Activated CD8-positive, alpha-beta memory T cell treated with anti-CD3 and anti-CD28 coated beads, Interleukin-2, amount 10 ng/mL, durations not matched to agents 7 days and 5 days (primary cell): ENCODE measurements around the gene MED13L. TPM values are rescaled to one million over a fixed set of nuclear protein-coding genes. Genes with fewer than 3 reads are reported as not detected.

Experiments
- ATAC-seq: fragments of 150-1000 bp; cut with Tn5 transposase; one replicate; pipeline ENCODE4 v1.10.0; 2021; ENCODE audit warnings: moderate library complexity
- CTCF ChIA-PET: fragments of 350-600 bp; sonication (Branson Sonifier 250); formaldehyde crosslinking; loops from one replicate; lab custom pipeline; 2021; ENCODE audit warnings: antibody characterized with exemption; lab: Charles Lee
- DNase-seq: peaks from one replicate; pipeline ENCODE4 v3.0.0-alpha.2; 2020
- H3K27ac Mint-ChIP-seq: one replicate; pipeline ENCODE4 v1.8.0; 2021; ENCODE audit warnings: mild to moderate bottlenecking, mixed read lengths
- H3K27me3 Mint-ChIP-seq: one replicate; pipeline ENCODE4 v1.8.0; 2021; ENCODE audit warnings: mixed read lengths
- H3K36me3 Mint-ChIP-seq: one replicate; pipeline ENCODE4 v1.8.0; 2021; ENCODE audit warnings: mild to moderate bottlenecking, mixed read lengths
- H3K4me1 Mint-ChIP-seq: one replicate; pipeline ENCODE4 v1.8.0; 2021; ENCODE audit warnings: mixed read lengths
- H3K4me3 Mint-ChIP-seq: one replicate; pipeline ENCODE4 v1.8.0; 2021; ENCODE audit warnings: mild to moderate bottlenecking, moderate library complexity, mixed read lengths
- H3K9me3 Mint-ChIP-seq: one replicate; pipeline ENCODE4 v1.8.0; 2022; ENCODE audit warnings: low read depth, mixed read lengths
- total RNA-seq, 2 experiments: library from RNA; stranded (reverse); gene quantifications; one replicate each; pipeline ENCODE4 v1.2.3, GENCODE V29; 2021

Gene MED13L
- total RNA-seq, 2 experiments from 2014 or later = 65.1 to 74.4 TPM

DNA sequence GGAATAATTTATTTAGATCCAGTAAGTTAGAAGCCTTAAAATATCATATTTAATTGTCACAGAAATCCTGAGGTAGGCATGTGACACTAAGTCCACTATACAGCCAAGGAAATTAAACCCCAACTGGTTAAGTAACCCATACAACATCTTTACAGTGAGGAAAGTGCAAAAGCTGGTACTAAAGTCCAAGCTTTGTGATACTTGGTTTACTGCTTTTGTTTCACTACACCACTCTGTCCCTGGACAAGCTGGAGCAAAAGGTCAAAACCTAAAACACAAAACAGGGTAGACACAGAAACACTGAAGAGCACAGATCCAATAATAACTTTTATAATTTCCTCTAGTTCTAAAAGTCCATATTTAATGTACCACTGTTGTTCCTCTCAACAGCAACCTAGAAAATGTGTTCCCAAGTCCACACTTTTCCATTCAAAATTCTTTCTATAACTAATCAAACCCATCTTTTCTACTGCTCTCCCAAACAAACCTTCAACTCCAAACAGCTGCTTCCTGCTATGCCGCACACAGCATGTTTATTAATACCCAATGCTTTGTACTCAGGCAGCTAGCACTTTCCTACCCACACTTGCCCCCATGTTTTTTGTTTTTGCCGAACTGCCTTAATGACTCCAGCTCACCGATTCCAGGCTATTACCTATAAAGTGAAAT is 90.9 kb downstream of the MED13L start:
- H3K27ac Mint-ChIP-seq = peak overlapping the region; percentile 34
- H3K4me1 Mint-ChIP-seq = peaks cover 70% of the 10 kb centered on the region
- CTCF ChIA-PET = interaction anchor here (0.9 to 1.5 kb wide), 2 partner anchors 9 to 49 kb away, joined by 4 read pairs; no protein-coding TSS in a partner anchor
- no peaks in the 10 kb centered on the region for H3K27me3 Mint-ChIP-seq
- H3K9me3 Mint-ChIP-seq = no peaks in the 10 kb centered on the region
- H3K4me3 Mint-ChIP-seq = no peak overlapping the region
- no peak for DNase-seq
- no peak for ATAC-seq
- H3K36me3 Mint-ChIP-seq = peaks cover 1% of the 10 kb centered on the region

DNA sequence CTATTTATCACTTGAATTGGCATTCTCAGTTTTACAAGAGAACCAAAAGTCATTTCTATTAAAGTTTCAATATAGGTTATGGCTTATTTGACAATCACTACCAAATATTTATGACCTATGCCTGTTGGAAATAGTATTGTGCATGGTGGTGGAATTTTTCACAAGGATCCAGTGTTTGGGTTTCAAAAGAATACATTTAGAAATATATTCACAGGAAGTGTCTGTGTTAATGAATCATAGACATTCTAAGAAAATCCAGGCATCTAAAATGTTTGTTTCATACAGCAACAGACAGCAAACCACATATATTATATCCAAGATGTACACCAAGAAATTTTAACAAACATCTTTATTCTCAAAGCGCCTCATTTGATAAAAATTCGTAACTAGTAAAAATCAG is 92.7 kb downstream of the MED13L start:
- ATAC-seq (no peak), DNase-seq (no peak)
- H3K27me3 Mint-ChIP-seq = no peaks in the 10 kb centered on the region
- CTCF ChIA-PET = no interaction called here
- no peaks in the 10 kb centered on the region for H3K9me3 Mint-ChIP-seq
- H3K4me1 Mint-ChIP-seq = peaks cover 70% of the 10 kb centered on the region
- no peak overlapping the region for H3K4me3 Mint-ChIP-seq
- H3K27ac Mint-ChIP-seq = peak overlapping the region; percentile 60
- H3K36me3 Mint-ChIP-seq = no peaks in the 10 kb centered on the region

DNA sequence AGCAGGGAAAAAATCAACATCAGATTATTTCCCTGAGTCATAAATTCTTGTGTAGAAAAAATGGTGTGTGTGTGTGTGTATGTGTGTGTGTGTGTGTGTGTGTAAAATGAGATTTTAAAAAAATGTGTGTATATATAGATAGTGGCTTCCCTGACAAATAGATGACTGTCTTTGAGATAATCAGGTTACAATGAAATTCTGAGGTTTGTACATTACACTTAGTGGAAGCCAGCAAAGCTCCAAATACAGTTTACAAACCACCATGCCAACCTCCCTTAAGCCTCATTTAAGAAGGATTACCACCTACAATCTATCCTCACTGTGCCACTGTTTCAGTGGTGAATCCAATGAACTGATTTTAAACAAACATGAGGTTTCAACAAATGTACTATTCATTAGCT is 93.8 kb downstream of the MED13L start:
- ATAC-seq = no peak
- no peak overlapping the region for H3K4me3 Mint-ChIP-seq
- no peaks in the 10 kb centered on the region for H3K27me3 Mint-ChIP-seq
- no peak for DNase-seq
- CTCF ChIA-PET = interaction anchor here (1.6 kb wide), 1 partner anchor 10 kb away, joined by 5 read pairs; no protein-coding TSS in a partner anchor
- H3K27ac Mint-ChIP-seq = no peak overlapping the region
- peaks cover 62% of the 10 kb centered on the region for H3K4me1 Mint-ChIP-seq
- H3K36me3 Mint-ChIP-seq = no peaks in the 10 kb centered on the region
- no peaks in the 10 kb centered on the region for H3K9me3 Mint-ChIP-seq

DNA sequence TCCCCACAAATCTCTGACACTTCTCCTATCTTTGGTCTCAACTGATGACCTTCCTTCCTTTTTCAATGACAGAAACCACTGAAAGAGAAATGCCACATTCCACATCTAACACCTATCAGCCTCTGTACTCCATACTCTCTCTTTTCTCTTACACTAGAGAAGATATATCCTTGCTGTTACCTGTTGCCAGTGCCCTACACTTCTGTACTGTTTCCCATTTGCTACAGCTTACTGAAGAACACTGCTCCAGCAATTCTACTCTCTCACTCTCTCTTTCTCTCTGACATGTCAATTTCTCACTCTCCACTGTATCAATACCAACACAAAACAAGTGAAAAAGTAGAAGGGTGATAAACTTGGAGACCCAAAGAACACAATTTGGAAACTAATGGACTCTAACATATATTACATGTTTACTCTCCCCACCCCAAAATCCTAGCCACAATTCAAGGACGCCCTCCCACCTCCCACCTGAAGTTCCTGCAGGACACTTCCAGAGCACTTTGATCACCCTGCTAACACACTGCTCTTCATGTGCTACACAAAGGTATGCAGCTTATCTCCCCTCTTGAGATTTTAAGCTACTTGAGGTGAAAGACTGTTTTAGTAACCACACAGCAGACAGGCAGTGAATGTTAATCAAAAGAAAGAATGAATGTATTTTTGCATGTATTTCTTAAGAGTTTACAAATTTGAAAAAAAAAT is 95.0 kb downstream of the MED13L start:
- H3K36me3 Mint-ChIP-seq = no peaks in the 10 kb centered on the region
- no peaks in the 10 kb centered on the region for H3K9me3 Mint-ChIP-seq
- no peak for DNase-seq
- H3K27me3 Mint-ChIP-seq = no peaks in the 10 kb centered on the region
- no peak overlapping the region for H3K27ac Mint-ChIP-seq
- no peak overlapping the region for H3K4me3 Mint-ChIP-seq
- ATAC-seq = no peak
- H3K4me1 Mint-ChIP-seq = peaks cover 52% of the 10 kb centered on the region
- CTCF ChIA-PET = interaction anchor here (1.2 to 1.6 kb wide), 2 partner anchors 11 to 12 kb away, joined by 5 to 8 read pairs; no protein-coding TSS in a partner anchor

DNA sequence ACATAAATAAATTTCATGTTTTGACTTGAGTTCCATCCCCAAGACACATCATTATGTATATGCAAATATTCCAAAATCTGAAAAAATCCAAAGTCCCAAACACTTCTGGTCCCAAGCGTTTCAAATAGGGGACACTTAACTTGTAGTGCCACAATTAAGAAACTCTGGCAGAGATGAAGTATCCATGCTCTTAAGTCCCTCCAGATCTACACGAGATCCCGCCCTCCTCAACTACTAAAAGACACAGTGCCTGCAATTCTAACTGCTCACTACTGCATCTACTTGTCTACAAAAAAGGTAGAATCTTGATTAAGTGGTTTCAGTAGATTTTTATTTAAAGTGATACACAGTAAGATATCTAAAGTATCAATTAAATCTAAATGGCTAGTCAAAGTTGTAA is 97.0 kb downstream of the MED13L start:
- peaks cover 7% of the 10 kb centered on the region for H3K36me3 Mint-ChIP-seq
- H3K27me3 Mint-ChIP-seq = no peaks in the 10 kb centered on the region
- ATAC-seq (no peak), DNase-seq (no peak)
- H3K4me3 Mint-ChIP-seq = no peak overlapping the region
- H3K9me3 Mint-ChIP-seq = no peaks in the 10 kb centered on the region
- H3K27ac Mint-ChIP-seq = no peak overlapping the region
- CTCF ChIA-PET = no interaction called here
- peaks cover 43% of the 10 kb centered on the region for H3K4me1 Mint-ChIP-seq

DNA sequence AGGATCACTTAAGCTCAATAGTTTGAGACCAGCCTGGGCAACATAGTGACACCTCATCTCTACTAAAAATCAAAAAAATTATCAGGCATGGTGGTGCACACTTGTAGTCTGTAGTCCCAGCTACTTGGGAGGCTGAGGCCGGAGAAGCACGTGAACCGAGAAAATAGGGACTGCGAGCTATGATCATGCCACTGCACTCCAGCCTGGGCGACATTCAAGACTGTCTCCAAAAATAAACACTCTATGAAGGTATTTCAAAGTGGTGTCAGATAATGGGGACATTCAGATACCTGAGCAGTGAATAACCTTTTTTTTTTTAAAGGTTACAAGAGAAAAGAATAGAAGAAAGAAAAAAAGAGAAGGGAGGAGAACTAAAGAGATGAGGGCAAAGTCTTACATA is 98.1 kb downstream of the MED13L start:
- ATAC-seq (no peak), DNase-seq (no peak)
- H3K4me3 Mint-ChIP-seq = no peak overlapping the region
- H3K36me3 Mint-ChIP-seq = peaks cover 7% of the 10 kb centered on the region
- no peak overlapping the region for H3K27ac Mint-ChIP-seq
- CTCF ChIA-PET = interaction anchor here (1.3 kb wide), 1 partner anchor 41 kb away, joined by 3 read pairs; no protein-coding TSS in a partner anchor
- no peaks in the 10 kb centered on the region for H3K9me3 Mint-ChIP-seq
- peaks cover 38% of the 10 kb centered on the region for H3K4me1 Mint-ChIP-seq
- no peaks in the 10 kb centered on the region for H3K27me3 Mint-ChIP-seq

DNA sequence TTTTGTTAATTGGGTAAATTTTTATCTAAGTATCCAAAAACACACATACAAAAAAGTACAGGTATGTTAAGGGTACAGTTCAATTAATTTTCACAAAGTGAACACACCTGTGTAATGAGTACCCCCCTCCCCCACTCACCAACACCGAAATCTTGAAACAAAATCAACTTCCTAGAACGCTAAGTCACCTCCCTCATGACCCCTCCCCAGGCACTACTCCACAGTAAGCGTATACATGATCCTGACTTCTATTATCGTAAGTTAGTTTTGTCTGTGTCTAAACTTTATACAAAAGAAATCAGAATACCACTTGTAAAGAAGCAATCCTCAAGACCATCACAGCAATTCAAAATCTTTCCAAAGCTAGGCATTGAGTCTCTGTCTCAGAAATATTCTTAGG is 100.5 kb downstream of the MED13L start:
- H3K9me3 Mint-ChIP-seq = no peaks in the 10 kb centered on the region
- peaks cover 7% of the 10 kb centered on the region for H3K36me3 Mint-ChIP-seq
- H3K4me1 Mint-ChIP-seq = peaks cover 39% of the 10 kb centered on the region
- CTCF ChIA-PET = no interaction called here
- no peak overlapping the region for H3K4me3 Mint-ChIP-seq
- H3K27ac Mint-ChIP-seq = no peak overlapping the region
- no peak for ATAC-seq
- H3K27me3 Mint-ChIP-seq = no peaks in the 10 kb centered on the region
- no peak for DNase-seq

DNA sequence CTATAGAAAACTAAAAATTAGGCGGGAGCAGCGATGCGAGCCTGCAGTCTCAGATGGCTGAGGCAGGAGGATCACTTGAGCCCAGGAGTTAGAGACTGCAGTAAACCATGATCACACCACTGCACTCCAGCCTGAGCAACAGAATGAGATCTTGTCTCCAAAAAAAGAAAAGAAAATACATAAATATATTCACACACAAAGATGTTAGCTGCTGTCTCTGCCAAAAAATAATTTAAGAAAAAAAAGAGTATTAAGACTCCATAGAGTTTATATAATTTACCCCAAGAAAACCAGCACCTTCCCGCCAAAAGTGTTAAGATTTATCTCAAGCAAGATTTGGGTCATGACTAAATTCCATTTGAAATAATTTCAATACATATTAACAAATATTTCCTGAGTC is 102.6 kb downstream of the MED13L start:
- no peak for ATAC-seq
- no peaks in the 10 kb centered on the region for H3K9me3 Mint-ChIP-seq
- DNase-seq = no peak
- no peak overlapping the region for H3K4me3 Mint-ChIP-seq
- H3K36me3 Mint-ChIP-seq = peaks cover 11% of the 10 kb centered on the region
- CTCF ChIA-PET = no interaction called here
- H3K27ac Mint-ChIP-seq = no peak overlapping the region
- peaks cover 51% of the 10 kb centered on the region for H3K4me1 Mint-ChIP-seq
- H3K27me3 Mint-ChIP-seq = no peaks in the 10 kb centered on the region

DNA sequence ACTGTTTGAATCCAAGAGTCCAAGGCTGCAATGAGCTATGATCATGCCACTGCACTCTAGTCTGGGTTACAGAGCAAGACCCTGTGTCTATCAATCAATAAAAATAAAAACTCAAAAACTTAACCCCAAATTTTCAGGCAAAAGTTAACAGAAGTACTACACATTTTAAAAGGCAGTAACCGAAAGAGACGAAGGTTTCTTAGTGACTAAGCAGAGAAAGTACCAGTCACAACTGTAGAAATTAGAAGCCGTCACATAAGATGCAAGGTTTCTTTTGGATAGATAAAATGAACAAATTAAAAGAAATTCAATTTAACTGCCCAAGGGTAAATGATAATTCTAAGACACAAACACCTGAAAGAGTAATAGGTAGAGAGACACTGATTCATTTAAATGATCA is 103.5 kb downstream of the MED13L start:
- CTCF ChIA-PET = interaction anchor here (1.1 kb wide), 1 partner anchor 22 kb away, joined by 4 read pairs; no protein-coding TSS in a partner anchor
- no peaks in the 10 kb centered on the region for H3K27me3 Mint-ChIP-seq
- H3K4me1 Mint-ChIP-seq = peaks cover 51% of the 10 kb centered on the region
- peaks cover 13% of the 10 kb centered on the region for H3K36me3 Mint-ChIP-seq
- H3K4me3 Mint-ChIP-seq = no peak overlapping the region
- no peak for DNase-seq
- peak overlapping the region; percentile 28 for H3K27ac Mint-ChIP-seq
- H3K9me3 Mint-ChIP-seq = no peaks in the 10 kb centered on the region
- no peak for ATAC-seq

DNA sequence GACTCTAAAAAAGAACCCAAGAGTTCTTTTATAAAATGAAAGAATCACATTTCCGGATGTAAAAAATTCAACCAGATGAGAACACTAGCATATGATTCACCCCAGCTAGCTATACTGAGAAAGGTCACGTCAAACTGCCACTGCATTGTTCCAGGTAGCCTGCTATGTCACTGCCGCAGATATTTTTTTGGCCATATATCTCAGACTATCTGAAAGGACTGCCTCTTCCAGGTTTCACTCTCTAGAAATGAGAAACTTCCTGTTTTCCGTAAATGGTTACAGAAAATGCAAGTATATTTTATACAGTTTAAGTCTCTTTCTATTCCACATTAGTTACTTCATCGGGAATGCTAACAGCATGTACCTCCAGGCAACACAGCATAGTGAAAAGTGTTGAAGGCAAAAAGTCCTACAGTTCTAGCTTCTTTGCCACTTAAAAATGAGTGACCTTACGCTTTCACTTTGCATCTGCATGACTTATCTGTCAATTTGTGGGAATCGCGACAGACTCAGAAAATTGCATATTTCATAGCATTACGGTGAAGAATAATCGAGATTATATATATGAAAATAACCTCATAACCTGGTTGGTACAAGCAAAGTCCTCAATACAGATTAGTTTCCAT is 105.2 kb downstream of the MED13L start:
- peak overlapping the region; percentile 98 for H3K27ac Mint-ChIP-seq
- DNase-seq = peak; percentile 80
- CTCF ChIA-PET = interaction anchor here (0.7 to 1.9 kb wide), 5 partner anchors 29 to 501 kb away, joined by 3 to 4 read pairs (median 3); no protein-coding TSS in a partner anchor
- peaks cover 54% of the 10 kb centered on the region for H3K4me1 Mint-ChIP-seq
- ATAC-seq = peak; percentile 99
- no peaks in the 10 kb centered on the region for H3K27me3 Mint-ChIP-seq
- peak overlapping the region; percentile 79 for H3K4me3 Mint-ChIP-seq
- peaks cover 16% of the 10 kb centered on the region for H3K36me3 Mint-ChIP-seq
- no peaks in the 10 kb centered on the region for H3K9me3 Mint-ChIP-seq

DNA sequence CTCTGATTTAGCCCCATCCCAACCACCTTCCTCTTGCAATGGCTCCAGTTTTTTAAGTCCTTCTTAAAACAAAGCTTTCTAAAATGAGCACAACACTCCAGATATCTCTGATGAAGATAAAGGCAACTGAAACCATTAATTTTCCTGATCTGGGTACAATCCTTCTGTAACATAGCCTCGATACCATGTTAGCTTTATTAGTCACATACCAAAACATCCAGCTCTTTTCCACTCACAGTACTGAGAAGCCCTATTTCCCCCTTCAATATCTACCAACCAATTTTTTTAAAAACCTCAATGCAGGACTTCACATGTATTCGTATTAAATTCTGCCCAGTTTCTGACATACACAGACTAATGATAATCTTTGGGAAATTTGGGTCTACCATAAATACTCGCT is 105.9 kb downstream of the MED13L start:
- Mint-ChIP-seq H3K27me3 (no peaks in the 10 kb centered on the region), H3K9me3 (no peaks in the 10 kb centered on the region), H3K4me1 (peaks cover 54% of the 10 kb centered on the region), H3K27ac (peak overlapping the region; percentile 98), H3K4me3 (peak overlapping the region; percentile 79), H3K36me3 (peaks cover 13% of the 10 kb centered on the region)
- ATAC-seq = peak; percentile 6
- CTCF ChIA-PET = interaction anchor here (1.0 to 2.1 kb wide), 5 partner anchors 11 to 502 kb away, joined by 3 to 8 read pairs (median 4); no protein-coding TSS in a partner anchor
- DNase-seq = no peak

DNA sequence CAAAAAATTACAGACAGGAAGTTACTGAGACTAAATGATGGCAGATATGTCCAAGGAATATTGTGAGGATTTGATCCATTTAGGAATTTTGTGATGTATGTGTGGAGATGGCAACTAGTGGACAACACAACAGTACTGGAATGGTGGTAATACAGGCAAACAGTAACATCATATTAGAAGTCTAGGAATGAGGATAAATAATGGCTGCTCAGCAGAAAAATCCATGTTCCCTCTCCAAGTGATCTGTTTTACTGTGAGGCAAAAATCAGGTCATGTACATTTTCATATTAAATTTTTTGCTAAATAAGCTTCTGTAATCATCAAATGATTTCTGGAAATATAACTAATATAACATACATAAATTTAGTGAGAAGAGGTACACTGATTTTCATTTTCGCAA is 108.4 kb downstream of the MED13L start:
- peaks cover 56% of the 10 kb centered on the region for H3K4me1 Mint-ChIP-seq
- H3K9me3 Mint-ChIP-seq = no peaks in the 10 kb centered on the region
- peaks cover 9% of the 10 kb centered on the region for H3K36me3 Mint-ChIP-seq

DNA sequence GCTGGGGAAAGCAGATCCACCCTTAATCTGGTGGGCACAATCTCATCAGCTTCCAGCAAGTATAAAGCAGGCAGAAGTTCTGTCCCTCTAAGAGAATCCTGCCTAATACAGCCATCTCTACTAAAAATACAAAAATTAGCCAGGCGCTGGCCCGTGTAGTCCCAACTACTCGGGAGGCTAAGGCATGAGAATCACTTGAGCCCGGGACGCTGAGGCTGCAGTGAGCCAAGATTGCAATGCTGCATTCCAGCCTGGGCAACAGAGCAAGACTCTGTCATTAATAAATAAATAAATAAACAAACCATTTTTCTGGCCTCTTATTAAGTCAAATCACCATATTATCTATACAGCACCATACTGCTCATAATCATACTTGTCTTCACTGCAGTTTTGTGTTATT is 111.2 kb downstream of the MED13L start:
- Mint-ChIP-seq H3K4me1 (peaks cover 33% of the 10 kb centered on the region), H3K9me3 (no peaks in the 10 kb centered on the region), H3K4me3 (no peak overlapping the region), H3K36me3 (peaks cover 9% of the 10 kb centered on the region), H3K27me3 (no peaks in the 10 kb centered on the region), H3K27ac (no peak overlapping the region)
- ATAC-seq (no peak), DNase-seq (no peak)
- CTCF ChIA-PET = no interaction called here

More for the DNA sequence above, 108.4 kb downstream of the MED13L start:
- ATAC-seq (no peak), DNase-seq (no peak)
- H3K27me3 Mint-ChIP-seq = no peaks in the 10 kb centered on the region
- H3K4me3 Mint-ChIP-seq = no peak overlapping the region
- H3K27ac Mint-ChIP-seq = no peak overlapping the region
- CTCF ChIA-PET = no interaction called here
